NCI-H748 treated with DMSO at 0.1 percent for 48 hours (cell line): Measurements from ENCODE around the gene C1QC.

Experiments used
- DNase-seq: peaks from one replicate; lab custom pipeline; 2025; lab: John Stamatoyannopoulos, UW

C1QC gene

DNA sequence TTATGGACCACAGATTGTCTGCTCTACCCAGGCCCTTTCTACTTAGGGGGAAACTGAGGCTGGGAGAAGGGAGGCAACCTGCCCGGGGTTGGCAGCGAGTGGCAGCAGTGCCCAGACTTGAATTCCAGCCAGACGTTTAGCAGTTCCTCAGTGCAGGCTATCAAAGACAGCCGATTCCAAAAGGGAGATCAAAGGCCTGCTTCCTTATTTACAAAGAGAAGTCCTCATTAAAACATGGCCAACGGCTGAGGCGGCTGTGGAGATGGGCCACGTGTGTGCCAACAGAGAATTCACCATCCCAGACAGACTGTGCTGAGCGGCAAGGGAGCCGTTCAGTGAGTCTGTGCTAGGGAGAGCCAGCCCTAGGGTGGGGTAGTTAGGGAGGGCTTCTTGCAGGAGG lies 37.3 kb downstream of the C1QC start:
- DNase-seq: no peak

DNA sequence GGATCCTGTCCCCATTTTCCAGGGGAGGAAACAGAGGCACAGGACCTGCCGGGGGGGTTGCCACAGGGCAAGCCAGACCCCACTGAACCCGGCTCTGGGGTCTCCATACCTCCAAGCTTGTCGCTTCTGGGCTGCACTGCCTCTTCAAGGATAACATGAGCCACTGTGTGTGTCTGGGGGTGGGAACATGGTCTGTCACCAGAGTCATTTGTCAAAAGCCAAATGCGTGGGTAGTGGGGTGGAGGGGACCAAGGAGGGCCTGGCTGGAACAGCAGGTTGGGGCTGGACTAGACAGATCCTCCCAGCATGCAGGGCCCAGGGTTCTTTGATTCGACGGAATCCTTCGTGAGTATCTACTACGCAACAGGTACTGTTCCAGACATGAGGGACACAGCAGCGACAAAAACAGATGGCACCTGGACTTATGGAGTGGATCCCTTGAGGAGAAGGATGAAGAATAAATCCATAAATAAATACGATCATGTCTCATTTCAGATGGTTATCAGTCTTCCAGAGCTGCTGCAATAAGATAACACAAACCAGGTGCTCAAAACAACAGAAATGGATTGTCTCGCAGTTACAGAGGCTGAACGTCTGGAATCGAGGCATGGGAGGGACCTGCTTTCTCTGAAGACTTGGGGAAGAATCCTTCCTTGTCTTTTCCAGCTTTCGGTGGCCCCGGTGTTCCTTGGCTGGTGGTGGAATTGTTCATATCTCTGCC lies 38.3 kb downstream of the C1QC start:
- no peak for DNase-seq

DNA sequence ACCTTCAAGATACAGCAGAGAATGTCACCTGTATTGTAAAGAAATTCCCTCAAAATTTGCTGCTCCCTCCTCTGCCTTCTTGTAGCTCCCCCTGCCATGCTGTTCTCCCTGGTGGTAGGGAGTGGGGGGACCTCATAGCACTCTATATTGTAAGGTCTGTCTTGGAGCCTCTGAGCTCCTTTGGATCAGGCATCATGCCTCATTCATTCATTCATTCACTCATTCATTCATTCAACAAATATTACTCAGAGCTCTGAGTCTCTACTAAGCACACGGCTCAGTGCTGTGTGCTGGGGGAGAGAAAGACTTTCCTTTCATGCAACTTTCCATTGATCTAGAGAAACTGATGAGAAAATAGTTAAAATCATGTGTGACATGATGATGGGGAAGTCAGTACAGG lies 40.1 kb downstream of the C1QC start:
- no peak for DNase-seq

- DNase-seq: no peak
Measured at GRCh38 chr1:22685591-22686059, 42.2 kb downstream of the C1QC start.

GRCh38 chr1:22687191-22687590 lies 43.8 kb downstream of the C1QC start:
- no peak for DNase-seq

GRCh38 chr1:22688466-22688865 lies 45.0 kb downstream of the C1QC start:
- no peak for DNase-seq

DNA sequence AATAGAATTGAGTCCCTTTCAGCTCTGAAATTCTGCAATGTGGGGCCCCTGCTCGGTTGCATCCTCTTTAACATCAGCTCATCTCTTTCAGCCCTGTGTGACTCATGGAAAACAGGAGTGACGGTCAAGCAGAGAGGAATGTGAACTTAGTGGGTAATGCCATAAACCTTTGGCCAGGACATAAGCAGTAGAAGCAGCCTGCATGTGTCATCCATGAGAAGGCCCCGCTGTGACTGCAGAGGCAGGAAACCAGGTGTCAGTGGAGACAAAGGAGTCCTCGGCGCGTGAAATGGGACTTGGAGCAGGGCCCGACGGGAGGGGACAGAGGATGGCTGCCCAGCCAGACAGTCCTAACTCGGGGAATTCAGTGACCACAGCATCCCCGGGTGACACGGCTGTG lies 46.1 kb downstream of the C1QC start:
- DNase-seq: no peak

DNA sequence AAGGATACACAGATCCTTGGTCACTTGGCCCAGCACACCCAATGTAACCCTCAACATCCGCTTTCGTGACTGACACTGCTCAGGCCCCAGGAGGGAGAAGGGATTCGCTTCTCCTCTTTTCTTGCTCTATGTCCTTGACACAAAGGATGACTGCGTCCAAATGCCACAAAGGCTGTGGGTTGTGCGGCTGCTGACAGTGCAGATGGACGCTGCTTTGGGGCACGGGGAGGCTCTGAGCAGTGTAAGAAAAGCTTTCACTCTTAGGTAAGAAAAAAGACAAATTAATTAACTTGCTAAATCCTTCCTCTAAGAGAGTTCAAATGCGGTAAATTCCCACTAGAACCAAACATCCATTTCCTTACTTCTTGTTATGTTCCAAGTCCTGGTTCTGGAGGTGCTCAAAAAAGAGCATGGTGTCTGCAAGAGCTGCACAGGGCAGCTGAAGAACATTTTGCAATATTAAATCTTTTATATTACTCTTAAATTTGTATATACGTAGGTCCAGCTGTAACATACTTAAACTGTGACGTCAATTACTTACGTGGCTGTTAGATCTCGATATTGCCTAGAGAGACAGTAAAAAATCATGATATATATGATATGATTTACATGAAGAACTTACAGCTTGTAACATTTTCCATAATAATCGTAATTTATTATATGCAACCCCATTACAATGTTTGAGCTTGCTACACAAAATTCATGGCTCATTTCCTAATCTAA lies 47.8 kb downstream of the C1QC start:
- no peak for DNase-seq

- no peak for DNase-seq
Measured at GRCh38 chr1:22694172-22694571, 50.7 kb downstream of the C1QC start.

DNA sequence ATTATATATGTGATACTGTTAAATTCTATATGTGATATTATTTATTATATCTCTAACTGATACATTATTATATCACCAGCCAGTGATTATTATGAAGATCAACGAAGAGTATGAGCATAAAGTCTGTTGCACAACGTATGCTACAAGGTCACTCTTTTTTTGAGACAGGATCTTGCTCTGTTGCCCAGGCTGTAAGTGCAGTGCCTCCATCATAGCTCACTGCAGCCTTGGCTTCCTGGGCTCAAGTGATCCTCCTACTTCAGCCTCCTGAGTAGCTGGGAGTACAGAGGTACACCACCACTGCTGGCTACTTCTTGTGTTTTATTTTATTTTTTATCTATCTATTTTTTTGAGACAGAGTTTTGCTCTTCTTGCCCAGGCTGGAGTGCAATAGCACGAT lies 53.2 kb downstream of the C1QC start:
- no peak for DNase-seq
